Suprapubic skin (tissue), 3 donors: ENCODE results near the gene ZNF575.

Experiments used
- CTCF ChIP-seq, 2 donors: fragments of 200-600 bp in 1 of 2; fragments of 450-650 bp in 1 of 2; sonication (generic) in 1 of 2; IDR thresholded peaks; one replicate each; pipeline ENCODE4 v1.5.1; 2016 to 2019; ENCODE audit warnings: antibody characterized with exemption in 2 of 2, mild to moderate bottlenecking in 1 of 2, moderate library complexity in 1 of 2
- EP300 ChIP-seq: sonication (generic); formaldehyde crosslinking; IDR thresholded peaks from one replicate; pipeline ENCODE4 v1.6.1; 2017; ENCODE audit warnings: antibody characterized with exemption
- POLR2A ChIP-seq, 2 donors: fragments of 450-650 bp; IDR thresholded peaks; one replicate each; pipeline ENCODE4 v1.6.1; 2017; ENCODE audit warnings: antibody characterized with exemption in 2 of 2, mild to moderate bottlenecking in 2 of 2, moderate library complexity in 2 of 2

- TF ChIP-seq POLR2A (IDR thresholded peaks at IDR 0.05) = no peak
- TF ChIP-seq CTCF (IDR thresholded peaks at IDR 0.05) = no peak
- no peak for TF ChIP-seq EP300
Measured at GRCh38 chr19:43511324-43511723, 21.7 kb upstream of the ZNF575 start.
